NCI-H82 (cell line): Measurements from ENCODE around the gene SNX15.
A peak's percentile ranks its signal among the peaks of the same experiment; 100 is the strongest.
"Not testable (repeated sequence)": the region's sequence is repeated elsewhere in the genome, so short reads cannot be mapped to it uniquely, and the experiment has no call there.

ENCODE experiments used
- DNase-seq: peaks from one replicate; lab custom pipeline; 2025; lab: John Stamatoyannopoulos, UW

The SNX15 gene

DNA sequence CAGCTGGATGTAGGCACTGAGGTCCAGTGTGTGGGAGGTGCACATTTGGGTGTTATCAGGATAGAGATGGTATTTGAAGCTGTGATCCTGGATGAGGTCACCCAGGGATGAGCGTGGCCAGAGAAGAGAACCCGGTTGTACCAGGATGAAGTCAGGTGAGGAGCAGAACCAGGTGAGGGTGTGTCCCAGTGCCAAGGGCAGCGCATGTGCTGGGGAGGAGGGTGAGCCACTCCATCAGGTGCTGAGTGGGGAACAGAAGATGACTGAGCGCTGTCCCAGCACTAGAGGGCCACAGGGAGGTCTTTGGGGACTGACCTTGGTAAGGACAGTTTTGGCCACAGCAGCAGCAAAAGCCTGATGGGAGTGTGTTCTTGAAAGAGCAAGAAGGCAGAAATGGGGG, 10.5 kb upstream of the SNX15 start:
- DNase-seq: no peak

DNA sequence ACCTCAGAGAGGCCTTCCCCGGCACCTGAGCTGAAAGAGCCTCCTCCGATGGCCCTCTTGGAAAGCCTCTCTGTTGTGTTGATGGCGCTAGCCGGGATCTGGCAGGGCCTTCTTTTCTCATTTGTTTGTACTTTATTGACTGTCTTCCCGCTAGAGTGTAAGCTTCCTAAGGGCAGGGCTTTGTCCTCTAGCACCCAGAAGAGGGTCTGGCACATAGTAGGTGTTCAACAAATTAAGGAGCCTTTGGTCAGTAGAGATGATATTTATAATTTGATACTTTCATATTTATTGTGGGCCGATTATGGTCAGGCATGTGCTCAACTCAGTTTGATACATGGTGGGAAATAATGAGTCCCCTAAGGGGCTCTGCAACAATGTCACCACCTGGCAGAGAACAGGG, 9.3 kb upstream of the SNX15 start:
- no peak for DNase-seq

- no peak for DNase-seq
Measured at GRCh38 chr11:65019824-65020223, 7.4 kb upstream of the SNX15 start.

GRCh38 chr11:65021003-65021402, 6.2 kb upstream of the SNX15 start:
- DNase-seq: no peak

GRCh38 chr11:65021509-65021908, 5.7 kb upstream of the SNX15 start:
- no peak for DNase-seq

GRCh38 chr11:65023502-65023901, 3.7 kb upstream of the SNX15 start:
- DNase-seq: not testable (repeated sequence)

DNA sequence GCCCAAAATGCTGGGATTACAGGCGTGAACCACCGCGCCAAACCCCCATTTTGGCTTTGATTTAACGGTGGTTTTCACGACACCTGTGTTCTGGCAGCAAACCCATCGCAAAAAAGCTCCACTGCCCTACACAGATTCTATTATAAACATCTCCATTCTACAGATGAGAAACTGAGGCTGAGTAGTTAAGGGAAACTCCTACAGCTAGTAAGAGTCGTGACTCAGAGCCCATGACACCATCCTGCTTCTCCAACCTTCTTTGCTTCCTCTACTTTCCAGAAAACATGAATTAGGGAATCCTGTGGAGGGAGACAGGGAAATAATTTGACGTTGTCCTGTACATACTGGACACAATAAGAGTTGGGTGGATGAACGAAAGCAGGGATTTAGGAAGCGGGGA, 429 bp upstream of the SNX15 start:
- DNase-seq: no peak

DNA sequence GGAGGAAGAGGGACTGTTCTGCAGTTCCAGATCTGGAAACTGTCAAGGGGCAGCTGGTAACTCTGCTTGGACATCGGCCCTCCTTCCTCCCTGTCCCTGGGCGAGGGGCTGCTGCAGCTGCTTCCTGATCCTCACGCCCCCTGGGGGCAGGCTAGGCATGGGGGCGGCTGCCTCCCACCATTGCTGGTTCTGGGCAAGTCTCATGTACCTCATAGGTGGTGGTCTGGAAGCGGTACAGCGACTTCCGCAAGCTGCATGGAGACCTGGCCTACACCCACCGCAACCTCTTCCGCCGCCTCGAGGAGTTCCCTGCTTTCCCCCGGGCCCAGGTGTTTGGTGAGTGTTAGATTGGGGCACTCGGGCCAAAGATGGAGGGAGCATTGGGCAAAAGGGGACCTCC, 5.0 kb downstream of the SNX15 start:
- DNase-seq: no peak

GRCh38 chr11:65034423-65034822, 7.2 kb downstream of the SNX15 start:
- no peak for DNase-seq

DNA sequence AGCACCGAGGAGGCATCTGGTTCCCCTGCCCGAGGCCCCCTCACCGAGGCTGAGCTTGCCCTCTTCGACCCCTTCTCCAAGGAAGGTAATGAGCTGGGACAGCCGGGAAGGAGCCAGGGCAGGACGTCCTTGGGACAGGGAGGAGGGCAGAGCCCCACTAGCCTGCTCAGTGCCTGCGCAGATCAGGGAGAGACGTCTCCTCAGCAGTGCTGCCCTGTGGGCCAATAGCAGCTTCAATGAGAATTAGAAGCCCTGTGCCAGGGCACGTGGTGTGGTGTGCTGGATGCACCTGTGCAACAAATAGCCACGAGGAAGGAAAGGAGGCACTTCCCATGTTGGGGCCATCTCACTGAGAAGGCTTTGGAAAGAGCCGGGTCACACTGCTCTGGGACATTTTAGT, 8.3 kb downstream of the SNX15 start:
- DNase-seq: no peak

GRCh38 chr11:65036931-65037330, 9.7 kb downstream of the SNX15 start:
- no peak for DNase-seq

DNA sequence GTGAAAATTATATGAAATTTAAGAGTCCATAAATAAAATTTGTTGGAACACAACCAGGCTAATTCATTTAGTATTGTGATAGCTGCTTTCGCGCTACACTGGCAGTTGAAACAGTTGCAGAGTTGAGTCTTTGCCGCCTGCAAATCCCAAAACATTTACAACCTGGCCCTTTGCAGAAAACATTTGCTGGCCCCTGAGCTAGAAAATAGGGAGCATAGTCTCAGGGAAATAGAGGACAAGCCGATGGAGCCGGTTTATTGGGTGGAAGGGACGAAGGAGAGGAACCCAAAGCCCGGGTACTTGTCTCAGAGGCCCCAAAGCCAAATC, 13.2 kb downstream of the SNX15 start:
- DNase-seq: no peak

GRCh38 chr11:65040847-65041622, 13.8 kb downstream of the SNX15 start, which contains the start of gene SAC3D1:
TSS of gene SAC3D1 (plus strand) at chr11:65041210. CDS start at chr11:65041293, 83 bp downstream.
- DNase-seq: peak; percentile 98

GRCh38 chr11:65042891-65043290, 15.7 kb downstream of the SNX15 start:
- DNase-seq: no peak

- DNase-seq: no peak
Measured at GRCh38 chr11:65043881-65044501, 16.8 kb downstream of the SNX15 start.

DNA sequence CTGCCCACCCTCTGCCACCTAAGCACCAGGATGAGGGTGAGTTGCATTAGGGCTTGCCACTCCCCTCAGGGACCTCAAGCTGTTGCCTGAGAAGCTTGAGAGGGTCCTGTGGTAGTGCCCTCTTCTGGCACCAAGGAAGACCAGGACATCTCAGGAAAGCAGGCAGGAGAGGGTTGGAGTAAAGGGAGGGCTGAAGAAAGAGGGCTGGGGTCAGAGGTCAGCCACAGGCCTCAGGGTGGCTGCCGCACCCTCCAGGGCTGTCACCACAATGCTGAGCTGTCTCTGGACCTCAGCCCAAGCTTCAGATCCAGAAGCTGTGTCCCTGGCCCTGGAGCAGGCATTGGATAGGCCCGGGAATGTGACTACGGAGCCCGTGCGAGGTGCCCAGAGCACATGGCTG, 17.8 kb downstream of the SNX15 start:
- no peak for DNase-seq

DNA sequence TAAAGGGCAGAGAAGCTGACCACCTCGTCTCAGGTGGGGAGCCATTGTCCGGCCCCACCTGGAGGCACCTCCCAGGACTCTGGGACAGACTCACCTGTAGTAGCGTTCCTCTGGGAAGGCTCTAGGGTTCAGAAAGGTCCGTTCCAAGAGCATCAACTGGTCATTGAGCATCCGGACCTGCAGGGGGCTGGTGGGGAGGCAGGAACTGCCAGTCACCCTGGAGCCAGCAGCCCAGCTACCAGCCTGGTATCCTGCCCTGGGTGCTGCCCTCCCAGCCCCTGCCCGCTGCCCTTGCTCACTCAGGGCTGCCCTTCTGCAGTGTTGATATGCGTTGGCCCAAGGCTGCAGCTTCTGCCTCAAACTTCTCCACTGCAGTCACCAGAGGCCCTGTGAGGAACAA, 18.5 kb downstream of the SNX15 start:
- DNase-seq: no peak

- DNase-seq: no peak
Measured at GRCh38 chr11:65047581-65048422, 20.6 kb downstream of the SNX15 start.

DNA sequence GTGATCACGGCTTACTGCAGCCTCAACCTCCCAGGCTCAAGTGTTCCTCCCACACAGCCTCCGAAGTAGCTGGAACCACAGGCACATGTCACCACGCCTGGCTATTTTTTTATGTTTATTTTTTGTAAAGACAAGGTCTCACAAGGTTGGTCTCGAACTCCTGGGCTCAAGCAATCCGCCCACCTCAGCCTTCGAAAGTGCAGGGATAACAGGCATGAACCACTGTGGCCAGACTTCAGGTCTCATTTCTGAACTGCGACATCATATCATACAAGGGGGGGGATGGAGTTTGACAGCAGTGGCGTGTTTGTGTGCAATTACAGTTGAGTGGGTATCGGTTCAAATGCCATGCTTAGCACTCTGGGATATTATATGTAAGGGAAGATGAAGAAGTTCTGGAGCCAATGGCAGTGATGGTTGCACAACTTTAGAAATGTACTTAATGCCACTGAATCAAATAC, 24.2 kb downstream of the SNX15 start:
- no peak for DNase-seq

GRCh38 chr11:65053827-65054508, 26.7 kb downstream of the SNX15 start:
- no peak for DNase-seq

GRCh38 chr11:65055538-65055937, 28.3 kb downstream of the SNX15 start:
- no peak for DNase-seq

- no peak for DNase-seq
Measured at GRCh38 chr11:65056999-65057398, 29.8 kb downstream of the SNX15 start.
